Measurements from ENCODE around the gene KIF21A. TPM values are rescaled to one million over a fixed set of nuclear protein-coding genes. Genes with fewer than 3 reads are reported as not detected.

Gene KIF21A
- total RNA-seq, 1 experiment from 2014 or later = 3.3 TPM

DNA sequence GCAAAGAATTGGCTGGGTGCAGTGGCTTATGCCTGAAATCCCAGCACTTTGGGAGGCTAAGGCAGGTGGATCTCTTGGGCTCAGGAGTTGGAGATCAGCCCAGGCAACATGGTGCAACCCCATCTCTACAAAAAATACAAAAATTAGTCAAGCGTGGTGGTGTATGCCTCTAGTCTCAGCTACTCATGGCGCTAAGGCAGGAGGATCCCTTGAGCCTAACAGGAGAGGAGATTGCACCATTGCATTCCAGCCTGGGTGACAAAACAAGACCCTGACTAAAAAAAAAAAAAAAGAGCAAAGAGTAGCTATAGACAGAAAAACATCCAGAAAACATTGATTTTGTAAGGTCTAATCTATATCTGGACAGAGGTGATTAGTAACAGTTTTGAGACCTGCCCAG lies 25.0 kb downstream of the KIF21A start:
- CTCF ChIA-PET = no interaction called here
- BruUV-seq (replicated peaks) = no TSS peak
- Histone ChIP-seq H3K36me3 (ENCODE audit: insufficient read depth, low read length, poor library complexity, severe bottlenecking) (no peaks in the 10 kb centered on the region), H3K9me3 (ENCODE audit: low read depth, low read length, poor library complexity, severe bottlenecking) (no peaks in the 10 kb centered on the region), H3K27ac (ENCODE audit: low read depth, low read length, poor library complexity, severe bottlenecking) (no peak overlapping the region), H3K27me3 (replicated peaks; ENCODE audit: insufficient read depth, low read depth, low read length, poor library complexity) (no peaks in the 10 kb centered on the region), H3K4me3 (ENCODE audit: low read depth, low read length, poor library complexity, severe bottlenecking) (no peak overlapping the region), H3K4me1 (ENCODE audit: insufficient read depth, low read length, poor library complexity, severe bottlenecking) (no peaks in the 10 kb centered on the region)
- DNase-seq (ENCODE audit: low spot score) = no peak
- TF ChIP-seq, protein P1, sequence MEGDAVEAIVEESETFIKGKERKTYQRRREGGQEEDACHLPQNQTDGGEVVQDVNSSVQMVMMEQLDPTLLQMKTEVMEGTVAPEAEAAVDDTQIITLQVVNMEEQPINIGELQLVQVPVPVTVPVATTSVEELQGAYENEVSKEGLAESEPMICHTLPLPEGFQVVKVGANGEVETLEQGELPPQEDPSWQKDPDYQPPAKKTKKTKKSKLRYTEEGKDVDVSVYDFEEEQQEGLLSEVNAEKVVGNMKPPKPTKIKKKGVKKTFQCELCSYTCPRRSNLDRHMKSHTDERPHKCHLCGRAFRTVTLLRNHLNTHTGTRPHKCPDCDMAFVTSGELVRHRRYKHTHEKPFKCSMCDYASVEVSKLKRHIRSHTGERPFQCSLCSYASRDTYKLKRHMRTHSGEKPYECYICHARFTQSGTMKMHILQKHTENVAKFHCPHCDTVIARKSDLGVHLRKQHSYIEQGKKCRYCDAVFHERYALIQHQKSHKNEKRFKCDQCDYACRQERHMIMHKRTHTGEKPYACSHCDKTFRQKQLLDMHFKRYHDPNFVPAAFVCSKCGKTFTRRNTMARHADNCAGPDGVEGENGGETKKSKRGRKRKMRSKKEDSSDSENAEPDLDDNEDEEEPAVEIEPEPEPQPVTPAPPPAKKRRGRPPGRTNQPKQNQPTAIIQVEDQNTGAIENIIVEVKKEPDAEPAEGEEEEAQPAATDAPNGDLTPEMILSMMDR (conservative IDR thresholded peaks at IDR 0.05; ENCODE audit: low read depth, low read length) = no peak
- TF ChIP-seq EZH2 (IDR thresholded peaks at IDR 0.05; ENCODE audit: borderline replicate concordance, low read depth, low read length, poor library complexity, severe bottlenecking) = no peak
- intact Hi-C loops (cut with micrococcal nuclease; ENCODE audit: unreplicated experiment) = no loop called here
- POLR2A ChIA-PET (ENCODE audit: low non-redundant PET) = no interaction called here

DNA sequence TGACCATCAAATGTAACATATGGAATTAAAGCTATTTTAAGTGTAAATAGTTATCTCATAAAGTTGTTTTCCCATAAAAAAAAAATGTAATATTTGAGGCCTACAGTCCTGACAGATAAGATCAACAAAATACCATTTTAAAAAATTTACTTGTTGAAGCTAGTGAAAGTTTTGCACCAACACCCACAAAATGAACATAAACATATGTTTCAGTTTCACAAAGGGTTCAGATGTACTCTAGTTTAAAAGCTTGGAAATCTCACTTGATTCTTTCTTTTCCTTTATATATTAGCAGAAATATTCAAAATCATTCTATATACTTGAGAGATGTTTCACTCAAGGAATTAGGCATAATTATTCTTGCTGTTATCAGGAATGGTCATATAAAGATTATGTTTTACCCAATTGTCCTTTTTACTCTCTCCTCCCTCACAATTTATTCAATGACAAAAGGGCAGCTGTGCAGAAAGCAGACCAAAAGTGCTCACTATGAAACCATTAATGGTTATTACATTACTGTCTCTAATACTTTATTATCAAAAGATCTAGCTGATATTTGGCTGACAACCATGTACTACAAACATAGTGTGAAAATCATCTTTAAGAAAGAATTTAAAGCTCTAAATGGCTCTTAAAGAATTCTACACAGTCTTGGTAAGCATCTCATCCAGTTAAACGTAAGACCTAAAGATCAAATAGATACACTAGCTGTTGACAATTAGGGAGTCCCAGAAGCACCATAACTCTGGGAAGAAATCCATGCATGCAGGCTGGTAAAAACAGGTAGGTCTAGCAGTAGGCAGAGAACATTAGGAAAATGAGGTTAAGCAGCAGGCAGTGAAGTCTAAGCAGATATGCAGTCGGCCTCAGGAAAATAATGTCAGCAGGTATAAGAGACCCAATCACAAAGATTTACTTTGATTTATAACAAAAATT lies 28.8 kb downstream of the KIF21A start:
- CTCF ChIA-PET = no interaction called here
- POLR2A ChIA-PET (ENCODE audit: low non-redundant PET) = no interaction called here
- no peaks in the 10 kb centered on the region for H3K4me1 ChIP-seq (ENCODE audit: insufficient read depth, low read length, poor library complexity, severe bottlenecking)
- intact Hi-C loops (cut with micrococcal nuclease; ENCODE audit: unreplicated experiment) = no loop called here
- no TSS peak for BruUV-seq (replicated peaks)
- H3K36me3 ChIP-seq (ENCODE audit: insufficient read depth, low read length, poor library complexity, severe bottlenecking) = no peaks in the 10 kb centered on the region
- TF ChIP-seq, protein P1 (conservative IDR thresholded peaks at IDR 0.05; ENCODE audit: low read depth, low read length) = no peak
- TF ChIP-seq EZH2 (IDR thresholded peaks at IDR 0.05; ENCODE audit: borderline replicate concordance, low read depth, low read length, poor library complexity, severe bottlenecking) = no peak
- DNase-seq (ENCODE audit: low spot score) = no peak
- no peak overlapping the region for H3K4me3 ChIP-seq (ENCODE audit: low read depth, low read length, poor library complexity, severe bottlenecking)
- no peak overlapping the region for H3K27ac ChIP-seq (ENCODE audit: low read depth, low read length, poor library complexity, severe bottlenecking)
- no peaks in the 10 kb centered on the region for H3K9me3 ChIP-seq (ENCODE audit: low read depth, low read length, poor library complexity, severe bottlenecking)
- H3K27me3 ChIP-seq (replicated peaks; ENCODE audit: insufficient read depth, low read depth, low read length, poor library complexity) = no peaks in the 10 kb centered on the region

DNA sequence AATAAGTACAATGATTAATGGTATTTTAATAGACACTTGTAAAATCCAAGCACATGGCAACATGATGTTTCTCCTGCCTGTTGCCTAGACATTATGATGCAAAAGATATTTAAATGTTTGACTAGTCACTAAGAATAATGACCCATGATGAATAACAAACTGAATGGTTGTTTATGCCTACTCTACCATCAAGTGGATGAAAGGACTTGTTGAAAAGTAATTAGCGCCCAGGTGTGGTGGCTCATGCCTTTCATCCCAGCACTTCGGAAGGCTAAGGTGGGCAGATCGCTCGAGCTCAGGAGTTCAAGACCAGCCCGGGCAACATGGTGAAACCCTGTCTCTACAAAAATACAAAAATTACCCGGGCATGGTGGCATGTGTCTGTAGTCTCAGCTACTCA lies 30.7 kb downstream of the KIF21A start:
- intact Hi-C loops (cut with micrococcal nuclease; ENCODE audit: unreplicated experiment) = no loop called here
- ChIA-PET POLR2A (ENCODE audit: low non-redundant PET) (interaction anchor here (0.6 kb wide), 1 partner anchor 169 kb away, joined by 3 read pairs; no protein-coding TSS in a partner anchor), CTCF (no interaction called here)
- H3K9me3 ChIP-seq (ENCODE audit: low read depth, low read length, poor library complexity, severe bottlenecking) = no peaks in the 10 kb centered on the region
- DNase-seq (ENCODE audit: low spot score) = no peak
- H3K36me3 ChIP-seq (ENCODE audit: insufficient read depth, low read length, poor library complexity, severe bottlenecking) = no peaks in the 10 kb centered on the region
- H3K27me3 ChIP-seq (replicated peaks; ENCODE audit: insufficient read depth, low read depth, low read length, poor library complexity) = no peaks in the 10 kb centered on the region
- BruUV-seq (replicated peaks) = no TSS peak
- H3K27ac ChIP-seq (ENCODE audit: low read depth, low read length, poor library complexity, severe bottlenecking) = no peak overlapping the region
- TF ChIP-seq, protein P1 (conservative IDR thresholded peaks at IDR 0.05; ENCODE audit: low read depth, low read length) = no peak
- no peak for TF ChIP-seq EZH2 (IDR thresholded peaks at IDR 0.05; ENCODE audit: borderline replicate concordance, low read depth, low read length, poor library complexity, severe bottlenecking)
- no peak overlapping the region for H3K4me3 ChIP-seq (ENCODE audit: low read depth, low read length, poor library complexity, severe bottlenecking)
- no peaks in the 10 kb centered on the region for H3K4me1 ChIP-seq (ENCODE audit: insufficient read depth, low read length, poor library complexity, severe bottlenecking)
